Ovary (tissue), 3 donors: ENCODE results near the gene TNS4.

Experiments
- EP300 ChIP-seq: sonication (generic); formaldehyde crosslinking; IDR thresholded peaks from one replicate; pipeline ENCODE4 v1.6.1; 2017; ENCODE audit warnings: antibody characterized with exemption
- POLR2A ChIP-seq: fragments of 450-650 bp; IDR thresholded peaks from one replicate; pipeline ENCODE4 v1.6.1; 2017; ENCODE audit warnings: antibody characterized with exemption, mild to moderate bottlenecking, moderate library complexity
- TF ChIP-seq, protein P1 (sequence below), 3 donors: fragments of 450-650 bp in 2 of 3; fragments of 200-600 bp in 1 of 3; IDR thresholded peaks; one replicate each; pipeline versions ENCODE4 v1.5.1 to v1.8.0; 2016 to 2022; ENCODE audit warnings: antibody characterized with exemption in 3 of 3, mild to moderate bottlenecking in 1 of 3
- donor health status: DM: no; HTN: no; CAD: no.

DNA sequence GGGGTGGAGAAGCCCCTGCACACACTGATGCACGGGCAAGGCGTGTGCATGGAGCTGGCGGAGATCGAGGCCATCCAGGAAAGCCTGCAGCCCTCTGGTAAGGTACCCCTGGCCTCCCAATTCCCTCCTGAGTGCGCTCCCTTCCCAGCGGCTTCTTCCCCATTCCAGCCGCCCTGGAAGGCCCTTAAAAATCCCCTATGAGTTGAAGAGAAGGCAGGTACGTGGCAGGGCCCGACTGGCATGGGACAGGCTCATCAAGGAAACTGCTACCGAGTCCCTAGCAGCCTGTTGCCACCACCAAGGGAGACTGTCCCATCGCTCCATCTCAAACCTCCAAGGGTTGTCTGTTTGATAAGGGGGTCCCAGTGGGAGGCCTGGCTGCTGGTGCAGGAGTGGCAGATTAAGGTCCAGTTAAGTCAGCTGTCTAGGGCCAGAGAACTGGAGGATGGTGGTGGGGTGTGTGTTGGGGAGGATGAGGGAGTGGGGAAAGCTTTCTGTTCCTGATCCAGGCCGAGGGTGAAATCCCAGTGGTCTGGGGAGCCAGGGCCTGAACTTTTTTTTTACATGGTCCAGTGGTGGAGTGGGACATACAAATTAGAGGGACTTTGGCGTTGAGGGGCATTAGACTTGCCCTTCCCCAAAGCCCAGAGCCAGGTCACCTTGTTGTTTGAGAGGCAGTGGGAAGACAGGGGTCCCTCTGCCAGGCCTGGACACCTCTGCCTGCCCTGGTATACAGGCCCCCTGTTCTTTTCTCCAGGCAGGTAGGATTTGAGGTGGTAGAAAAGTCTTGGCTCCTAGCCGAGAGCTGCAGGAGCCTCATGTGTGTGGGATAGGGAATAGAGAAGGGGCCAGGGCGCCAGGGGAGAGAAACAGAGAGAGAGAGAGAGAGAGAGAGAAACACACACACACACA, 57.2 kb downstream of the TNS4 start:
- TF ChIP-seq, protein P1, sequence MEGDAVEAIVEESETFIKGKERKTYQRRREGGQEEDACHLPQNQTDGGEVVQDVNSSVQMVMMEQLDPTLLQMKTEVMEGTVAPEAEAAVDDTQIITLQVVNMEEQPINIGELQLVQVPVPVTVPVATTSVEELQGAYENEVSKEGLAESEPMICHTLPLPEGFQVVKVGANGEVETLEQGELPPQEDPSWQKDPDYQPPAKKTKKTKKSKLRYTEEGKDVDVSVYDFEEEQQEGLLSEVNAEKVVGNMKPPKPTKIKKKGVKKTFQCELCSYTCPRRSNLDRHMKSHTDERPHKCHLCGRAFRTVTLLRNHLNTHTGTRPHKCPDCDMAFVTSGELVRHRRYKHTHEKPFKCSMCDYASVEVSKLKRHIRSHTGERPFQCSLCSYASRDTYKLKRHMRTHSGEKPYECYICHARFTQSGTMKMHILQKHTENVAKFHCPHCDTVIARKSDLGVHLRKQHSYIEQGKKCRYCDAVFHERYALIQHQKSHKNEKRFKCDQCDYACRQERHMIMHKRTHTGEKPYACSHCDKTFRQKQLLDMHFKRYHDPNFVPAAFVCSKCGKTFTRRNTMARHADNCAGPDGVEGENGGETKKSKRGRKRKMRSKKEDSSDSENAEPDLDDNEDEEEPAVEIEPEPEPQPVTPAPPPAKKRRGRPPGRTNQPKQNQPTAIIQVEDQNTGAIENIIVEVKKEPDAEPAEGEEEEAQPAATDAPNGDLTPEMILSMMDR (IDR thresholded peaks at IDR 0.05): no peak
- TF ChIP-seq POLR2A (no peak), EP300 (no peak)
